ENCODE results near the gene EZR. TPM values are rescaled to one million over a fixed set of nuclear protein-coding genes. Genes with fewer than 3 reads are reported as not detected.

Gene EZR
- total RNA-seq, 1 experiment from 2014 or later, result 375 TPM

DNA sequence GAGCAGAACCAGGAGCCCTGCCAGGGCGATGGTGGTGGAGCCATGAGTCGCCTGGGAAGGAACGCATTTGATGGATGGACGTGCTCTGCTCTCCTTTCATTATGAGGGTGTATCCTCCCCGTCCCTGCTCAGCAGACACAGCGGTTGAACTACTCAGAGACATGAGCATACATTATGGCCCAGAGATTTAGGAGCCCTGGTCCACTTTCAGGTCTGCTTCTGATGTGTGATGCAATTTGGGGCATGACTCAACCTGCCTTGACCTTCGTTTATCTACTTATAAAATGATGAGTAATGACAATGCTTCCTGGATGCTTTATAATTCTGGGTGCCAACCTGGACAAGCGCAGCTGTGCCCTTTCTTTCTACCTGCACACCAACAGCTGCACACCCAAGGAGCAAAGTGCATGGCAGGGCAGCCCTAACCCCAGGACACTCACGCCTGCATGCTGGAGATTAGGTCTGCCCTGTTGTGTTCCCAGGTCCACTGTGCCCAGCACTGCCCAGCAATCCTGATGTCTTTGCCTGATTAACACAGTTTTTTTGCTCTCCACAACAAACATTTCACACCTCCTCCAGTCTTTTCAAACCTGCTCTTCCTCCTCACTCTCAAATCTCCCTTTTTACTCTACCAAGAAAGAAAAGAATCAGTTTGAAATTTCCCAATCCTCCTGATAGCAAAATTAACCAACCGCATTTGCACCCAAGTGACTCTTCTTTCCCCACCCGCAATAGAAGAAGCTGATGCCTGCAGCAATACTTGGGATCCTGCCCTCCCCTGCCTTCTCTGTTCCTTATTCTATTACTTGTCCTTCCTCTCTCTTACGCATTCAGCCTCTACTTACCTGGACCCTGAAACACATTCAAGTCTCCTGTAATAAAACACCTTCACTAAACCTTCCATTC is 81.2 kb downstream of the EZR start:
- Histone ChIP-seq H2AFZ (ENCODE audit: low read length) (no peak overlapping the region), H3T11ph (ENCODE audit: low read length) (no peak overlapping the region), H4K91ac (ENCODE audit: insufficient read length, low read depth, low read length) (no peak overlapping the region), H3K56ac (ENCODE audit: insufficient read length, low read depth, low read length) (no peak overlapping the region), H3K27ac (ENCODE audit: insufficient read length, low read depth, low read length) (no peak overlapping the region), H3K27me3 (ENCODE audit: insufficient read depth, low read length) (no peaks in the 10 kb centered on the region), H3K4me1 (ENCODE audit: insufficient read depth, low read length) (no peaks in the 10 kb centered on the region), H3K4ac (ENCODE audit: low read depth, low read length) (no peak overlapping the region), H3K23ac (ENCODE audit: insufficient read length, low read depth, low read length) (no peak overlapping the region), H3K4me2 (ENCODE audit: insufficient read depth, insufficient read length, low read length) (no peak overlapping the region), H3K79me2 (ENCODE audit: insufficient read depth, low read length) (no peaks in the 10 kb centered on the region), H4K5ac (ENCODE audit: insufficient read length, low read depth, low read length) (no peak overlapping the region), H4K20me1 (ENCODE audit: control insufficient read depth, insufficient read depth, insufficient read length) (no peaks in the 10 kb centered on the region), H2BK120ac (ENCODE audit: low read depth, low read length, poor library complexity, severe bottlenecking) (no peak overlapping the region), H2BK20ac (ENCODE audit: low read depth, low read length, poor library complexity, severe bottlenecking) (no peak overlapping the region), H2BK5ac (ENCODE audit: insufficient read length, low read length) (no peak overlapping the region), H3K14ac (ENCODE audit: insufficient read depth, low read length) (no peak overlapping the region), H4K8ac (replicated peaks; ENCODE audit: insufficient read length, low read depth, low read length) (no peak overlapping the region), H2AK5ac (ENCODE audit: insufficient read length, low read length) (no peak overlapping the region), H3K18ac (ENCODE audit: insufficient read length, low read depth, low read length) (no peak overlapping the region), H3K9ac (ENCODE audit: extremely low read depth, insufficient read length, low read length) (no peak overlapping the region), H3K23me2 (ENCODE audit: insufficient read length, low read depth, low read length, poor library complexity, severe bottlenecking) (no peaks in the 10 kb centered on the region), H3K79me1 (ENCODE audit: insufficient read depth, low read depth, low read length, poor library complexity, severe bottlenecking) (no peaks in the 10 kb centered on the region), H3K9me3 (ENCODE audit: control insufficient read depth, low read depth, low read length) (no peaks in the 10 kb centered on the region), H2BK12ac (ENCODE audit: insufficient read length, low read depth, low read length) (no peak overlapping the region), H2BK15ac (ENCODE audit: low read depth, low read length) (no peak overlapping the region)
- DNase-seq, result no peak
- Mint-ChIP-seq H3K9me3 (peaks cover 14 to 15% of the 10 kb centered on the region in 2 experiments), H3K36me3 (ENCODE audit: insufficient read depth in 1 of 3, low read depth in 3 of 3) (peaks cover 0 to 11% (median 7%) of the 10 kb centered on the region in 3 experiments; a peak in 4 of 7 replicates), H3K4me1 (no peaks in the 10 kb centered on the region), H3K4me3 (no peak overlapping the region), H3K27me3 (ENCODE audit: low read depth) (peaks cover 6% of the 10 kb centered on the region), H3K27ac (no peak overlapping the region; a peak in 1 of 7 replicates)
- TF ChIP-seq, protein P1, sequence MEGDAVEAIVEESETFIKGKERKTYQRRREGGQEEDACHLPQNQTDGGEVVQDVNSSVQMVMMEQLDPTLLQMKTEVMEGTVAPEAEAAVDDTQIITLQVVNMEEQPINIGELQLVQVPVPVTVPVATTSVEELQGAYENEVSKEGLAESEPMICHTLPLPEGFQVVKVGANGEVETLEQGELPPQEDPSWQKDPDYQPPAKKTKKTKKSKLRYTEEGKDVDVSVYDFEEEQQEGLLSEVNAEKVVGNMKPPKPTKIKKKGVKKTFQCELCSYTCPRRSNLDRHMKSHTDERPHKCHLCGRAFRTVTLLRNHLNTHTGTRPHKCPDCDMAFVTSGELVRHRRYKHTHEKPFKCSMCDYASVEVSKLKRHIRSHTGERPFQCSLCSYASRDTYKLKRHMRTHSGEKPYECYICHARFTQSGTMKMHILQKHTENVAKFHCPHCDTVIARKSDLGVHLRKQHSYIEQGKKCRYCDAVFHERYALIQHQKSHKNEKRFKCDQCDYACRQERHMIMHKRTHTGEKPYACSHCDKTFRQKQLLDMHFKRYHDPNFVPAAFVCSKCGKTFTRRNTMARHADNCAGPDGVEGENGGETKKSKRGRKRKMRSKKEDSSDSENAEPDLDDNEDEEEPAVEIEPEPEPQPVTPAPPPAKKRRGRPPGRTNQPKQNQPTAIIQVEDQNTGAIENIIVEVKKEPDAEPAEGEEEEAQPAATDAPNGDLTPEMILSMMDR (conservative IDR thresholded peaks at IDR 0.05), result no peak
- no CpG with 5 or more reads among the region's 12 CpGs for WGBS (ENCODE audit: extremely low coverage, insufficient read length, low lambda C conversion rate)
